Keratinocyte (primary cell): ENCODE results near the gene CCDC150. TPM values are rescaled to one million over a fixed set of nuclear protein-coding genes. Genes with fewer than 3 reads are reported as not detected.

Source experiments
- DNase-seq: peaks from one replicate; pipeline ENCODE4 v3.0.0-alpha.2; 2011; ENCODE audit warnings: low read depth, missing footprints, low spot score
- FAIRE-seq: peaks from 2 replicates; lab custom pipeline; 2011; peaks lifted over from hg19 to GRCh38; lab: Jason Lieb, UNC
- H2AFZ ChIP-seq: 2 replicates; pipeline ENCODE4 v1.6.0; 2012; ENCODE audit warnings: low read length, control low read depth, inconsistent platforms; ENCODE audit not compliant: control insufficient read depth
- H3K27ac ChIP-seq: 2 replicates; pipeline ENCODE4 v1.5.1; 2011; ENCODE audit warnings: low read length; ENCODE audit not compliant: control insufficient read depth, insufficient read depth
- H3K27me3 ChIP-seq: 3 replicates; pipeline ENCODE4 v1.6.0; 2011; ENCODE audit warnings: low read length; ENCODE audit not compliant: control insufficient read depth, insufficient read depth; ENCODE audit errors: extremely low read depth
- H3K36me3 ChIP-seq, 2 experiments: 2 replicates in 1 of 2; 3 replicates in 1 of 2; pipeline ENCODE4 v1.5.1; 2011; ENCODE audit warnings: low read length in 2 of 2, mild to moderate bottlenecking in 1 of 2; ENCODE audit not compliant: control insufficient read depth in 2 of 2, insufficient read depth in 2 of 2; ENCODE audit errors: extremely low read depth in 1 of 2
- H3K4me1 ChIP-seq: 3 replicates; pipeline ENCODE4 v1.5.1; 2011; ENCODE audit warnings: low read length; ENCODE audit not compliant: control insufficient read depth, insufficient read depth; ENCODE audit errors: extremely low read depth
- H3K4me2 ChIP-seq: 3 replicates; pipeline ENCODE4 v1.6.0; 2011; ENCODE audit warnings: low read depth, low read length; ENCODE audit not compliant: control insufficient read depth, insufficient read depth; ENCODE audit errors: extremely low read depth
- H3K4me3 ChIP-seq, 3 experiments: fragments of 200-600 bp in 1 of 3; sonication (generic) in 1 of 3; 2 replicates in 2 of 3; 3 replicates in 1 of 3; pipeline ENCODE4 v1.5.1; 2011 to 2016; ENCODE audit warnings: low read length in 3 of 3, mild to moderate bottlenecking in 3 of 3, control low read depth in 2 of 3, inconsistent platforms in 1 of 3, low read depth in 1 of 3, mixed read lengths in 1 of 3, mixed run types in 1 of 3, moderate library complexity in 1 of 3; ENCODE audit not compliant: control insufficient read depth in 2 of 3, insufficient read depth in 2 of 3; ENCODE audit errors: extremely low read depth in 1 of 3
- H3K79me2 ChIP-seq: 2 replicates; pipeline ENCODE4 v1.6.0; 2012; ENCODE audit warnings: low read length; ENCODE audit not compliant: control insufficient read depth, insufficient read depth
- H3K9ac ChIP-seq: 3 replicates; pipeline ENCODE4 v1.6.0; 2011; ENCODE audit warnings: low read length; ENCODE audit not compliant: control insufficient read depth, insufficient read depth; ENCODE audit errors: extremely low read depth
- H3K9me1 ChIP-seq: 3 replicates; pipeline ENCODE4 v1.6.0; 2011; ENCODE audit warnings: low read length; ENCODE audit not compliant: control insufficient read depth, insufficient read depth; ENCODE audit errors: extremely low read depth
- H3K9me3 ChIP-seq: 2 replicates; pipeline ENCODE4 v1.5.1; 2012; ENCODE audit warnings: low read depth, low read length; ENCODE audit not compliant: control insufficient read depth
- H4K20me1 ChIP-seq: 3 replicates; pipeline ENCODE4 v1.6.0; 2011; ENCODE audit warnings: low read length; ENCODE audit not compliant: control insufficient read depth, insufficient read depth; ENCODE audit errors: extremely low read depth
- CTCF ChIP-seq, 3 experiments: IDR thresholded peaks in 1 of 3; conservative IDR thresholded peaks in 1 of 3; optimal IDR thresholded peaks in 1 of 3; 2 replicates in 2 of 3; 3 replicates in 1 of 3; pipeline versions ENCODE3 to v1.5.1; 2011; ENCODE audit warnings: low read length in 3 of 3, mild to moderate bottlenecking in 3 of 3, moderate library complexity in 2 of 3, control low read depth in 1 of 3, inconsistent platforms in 1 of 3; ENCODE audit not compliant: insufficient read depth in 2 of 3; ENCODE audit errors: extremely low read depth in 1 of 3
- EZH2 ChIP-seq: IDR thresholded peaks from one replicate; pipeline ENCODE4 v1.6.1; 2012; ENCODE audit warnings: inconsistent platforms, mild to moderate bottlenecking, low read length, moderate library complexity
- dilution Hi-C: fragments of 300-500 bp; cut with MboI; formaldehyde crosslinking; loops from one replicate; pipeline ENCODE4 v1.7.0; 2020; ENCODE audit warnings: low sequenced_read_pairs; ENCODE audit not compliant: extremely low pct_ligation_motif_present
- polyA plus RNA-seq, 5 experiments: library from polyadenylated mRNA; depleted of rRNA in 3 of 5; stranded (reverse) in 3 of 5; stranded (forward) in 1 of 5; unstranded in 1 of 5; fragments of >200 nt; gene quantifications; 1 replicate in 1 of 5; 2 replicates in 3 of 5; 3 replicates in 1 of 5; pipeline versions ENCODE4 v1.2.1 to v1.2.3, GENCODE V29; 2011 to 2012; ENCODE audit warnings: missing spikeins in 2 of 5, low read depth in 1 of 5, low replicate concordance in 1 of 5
- small RNA-seq, 3 experiments: library from RNA; depleted of rRNA; stranded (forward); fragments of <200 nt; gene quantifications; one replicate each; pipeline ENCODE3, GENCODE V24; 2012; ENCODE audit warnings: low read depth in 3 of 3, low replicate concordance in 1 of 3; ENCODE audit not compliant: insufficient read length in 3 of 3

Gene CCDC150
- polyA plus RNA-seq, 1 donor (not counting 4 experiments of a cell fraction or from before 2014, with no cell fraction given): 5.0 TPM

GRCh38 chr2:196767101-196767500 is 127.6 kb downstream of the CCDC150 start:
- H3K9me3 ChIP-seq: no peaks in the 10 kb centered on the region
- H2AFZ ChIP-seq: no peak overlapping the region
- no peaks in the 10 kb centered on the region for H3K79me2 ChIP-seq
- no peak overlapping the region for H3K4me2 ChIP-seq
- DNase-seq (no peak), FAIRE-seq (no peak)
- dilution Hi-C loops: no loop called here
- H3K4me3 ChIP-seq: no peak overlapping the region
- H3K4me1 ChIP-seq: no peaks in the 10 kb centered on the region
- no peak overlapping the region for H3K9ac ChIP-seq
- H3K36me3 ChIP-seq: peaks cover 4 to 12% of the 10 kb centered on the region in 2 experiments
- no peaks in the 10 kb centered on the region for H4K20me1 ChIP-seq
- no peak overlapping the region for H3K27ac ChIP-seq
- H3K27me3 ChIP-seq: no peaks in the 10 kb centered on the region
- H3K9me1 ChIP-seq: no peaks in the 10 kb centered on the region
- TF ChIP-seq EZH2 (no peak), CTCF (optimal IDR thresholded peaks at IDR 0.05 in 1 of 3, IDR thresholded peaks at IDR 0.05 in 1 of 3, conservative IDR thresholded peaks at IDR 0.05 in 1 of 3; ENCODE audit: extremely low read depth in 1 of 3, insufficient read depth in 2 of 3, low read length in 3 of 3) (no peak)

Small RNA genes lying within 50 kb of the gene (small RNA-seq; reads per million reads assigned to genes)
- 0 to 0.67 (median 0.50) reads per million in 3 experiments for gene RF00424

Other genes with a start within 250 kb of the CCDC150 start
- 0.15 to 0.20 TPM (median 0.17 TPM) in 3 replicates for gene HECW2, start 46.2 kb upstream of the CCDC150 start, polyA plus RNA-seq
- 16.9 to 38.8 TPM (median 29.9 TPM) in 3 replicates for gene GTF3C3, start 160.0 kb downstream of the CCDC150 start, polyA plus RNA-seq
- 0.32 to 2.9 TPM (median 2.2 TPM) in 3 replicates for gene C2orf66, start 169.6 kb downstream of the CCDC150 start, polyA plus RNA-seq